ENCODE measurements around the gene CCDC27.
A peak's percentile ranks its signal among the peaks of the same experiment; 100 is the strongest.
"Not testable (repeated sequence)": the region's sequence is repeated elsewhere in the genome, so short reads cannot be mapped to it uniquely, and the experiment has no call there.

The CCDC27 gene

DNA sequence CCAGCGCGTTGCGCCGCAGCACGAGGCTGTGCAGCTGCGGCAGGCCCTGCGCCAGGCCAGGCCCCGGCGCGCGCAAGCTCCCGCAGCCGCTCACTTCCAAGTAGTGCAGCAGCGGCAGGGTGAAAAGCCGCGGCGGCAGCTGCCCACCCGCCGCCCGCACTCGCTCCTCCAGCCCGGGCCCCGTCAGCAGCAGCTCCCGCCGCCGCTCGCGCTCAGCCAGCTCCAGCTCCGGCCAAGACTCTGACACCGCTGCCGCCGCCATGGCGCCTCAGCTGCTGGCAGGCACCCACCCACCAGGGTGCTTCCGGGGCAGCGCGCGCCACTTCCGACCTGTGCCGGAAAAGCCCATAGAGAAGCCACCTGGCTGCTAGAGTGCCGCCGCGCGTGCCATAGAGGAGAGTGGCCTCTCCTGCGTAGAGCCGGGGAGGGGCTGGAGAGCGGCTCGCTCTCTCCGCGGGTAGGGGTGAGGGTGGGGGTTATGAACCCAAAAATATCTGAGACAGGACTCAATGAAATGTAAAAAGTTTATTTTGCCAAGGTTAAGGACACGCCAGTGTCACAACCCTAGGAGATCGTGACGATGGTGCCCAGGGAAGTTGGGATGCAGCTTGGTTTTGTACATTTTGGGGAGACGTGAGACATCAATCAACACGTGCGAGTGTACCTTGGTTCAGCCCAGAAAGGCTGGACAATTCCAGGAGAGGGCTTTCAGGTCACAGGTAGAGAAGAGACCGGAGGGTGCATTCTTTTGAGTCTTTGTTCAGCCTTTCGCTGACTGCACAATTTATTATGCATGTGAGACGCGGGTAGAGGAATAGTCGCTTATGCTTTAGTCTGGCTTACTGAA is 44.2 kb downstream of the CCDC27 start, which contains the start of gene LRRC47:
LRRC47 (minus strand) TSS at position 284 of the 847 bp plus-strand sequence; CDS start at position 262, 22 bp downstream.
- peak; percentile 98 for DNase-seq (ENCODE audit: low spot score)

DNA sequence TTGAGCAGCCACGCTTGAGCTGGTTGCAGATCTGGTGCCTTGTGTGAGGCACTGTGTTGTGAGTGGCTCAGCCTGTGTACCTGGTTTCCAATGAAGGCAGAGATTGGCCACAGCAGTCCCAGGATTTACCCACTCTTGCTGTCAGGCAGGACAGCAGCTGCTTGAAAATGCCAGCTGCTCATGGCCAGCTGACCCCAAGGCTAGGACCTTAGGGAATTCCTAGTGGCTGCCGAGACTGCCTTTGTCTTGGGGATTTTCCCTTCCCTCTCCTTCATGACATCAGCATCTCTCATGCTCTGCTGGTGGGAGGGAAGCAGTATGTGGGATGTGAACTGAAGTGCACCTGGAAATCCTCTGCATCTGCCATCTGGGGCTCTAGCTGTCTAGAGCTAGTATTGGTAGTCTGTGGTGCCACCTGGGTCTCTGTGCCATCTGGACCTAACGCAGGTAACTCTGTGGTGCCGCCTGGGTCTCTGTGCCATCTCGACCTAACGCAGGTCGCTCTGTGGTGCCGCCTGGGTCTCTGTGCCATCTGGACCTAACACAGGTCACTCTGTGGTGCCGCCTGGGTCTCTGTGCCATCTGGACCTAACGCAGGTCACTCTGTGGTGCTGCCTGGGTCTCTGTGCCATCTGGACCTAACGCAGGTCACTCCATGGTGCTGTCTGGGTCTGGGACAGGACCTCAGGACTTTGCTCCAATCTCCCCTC is 47.9 kb downstream of the CCDC27 start:
- DNase-seq (ENCODE audit: low spot score): no peak

DNA sequence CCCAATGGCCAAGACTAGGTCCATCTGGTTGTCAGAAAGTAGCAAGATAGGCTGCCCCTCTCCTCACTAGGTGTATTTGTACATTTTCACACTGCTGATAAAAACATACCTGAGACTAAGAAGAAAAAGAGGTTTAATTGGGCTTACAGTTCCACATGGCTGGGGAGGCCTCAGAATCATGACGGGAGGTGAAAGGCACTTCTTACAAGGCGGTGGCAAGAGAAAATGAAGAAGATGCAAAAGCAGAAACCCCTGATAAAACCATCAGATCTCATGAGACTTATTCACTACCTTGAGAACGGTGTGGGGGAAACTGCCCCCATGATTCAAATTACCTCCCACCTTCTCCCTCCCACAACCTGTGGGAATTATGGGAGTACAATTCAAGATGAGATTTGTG is 48.5 kb downstream of the CCDC27 start:
- not testable (repeated sequence) for DNase-seq (ENCODE audit: low spot score)

DNA sequence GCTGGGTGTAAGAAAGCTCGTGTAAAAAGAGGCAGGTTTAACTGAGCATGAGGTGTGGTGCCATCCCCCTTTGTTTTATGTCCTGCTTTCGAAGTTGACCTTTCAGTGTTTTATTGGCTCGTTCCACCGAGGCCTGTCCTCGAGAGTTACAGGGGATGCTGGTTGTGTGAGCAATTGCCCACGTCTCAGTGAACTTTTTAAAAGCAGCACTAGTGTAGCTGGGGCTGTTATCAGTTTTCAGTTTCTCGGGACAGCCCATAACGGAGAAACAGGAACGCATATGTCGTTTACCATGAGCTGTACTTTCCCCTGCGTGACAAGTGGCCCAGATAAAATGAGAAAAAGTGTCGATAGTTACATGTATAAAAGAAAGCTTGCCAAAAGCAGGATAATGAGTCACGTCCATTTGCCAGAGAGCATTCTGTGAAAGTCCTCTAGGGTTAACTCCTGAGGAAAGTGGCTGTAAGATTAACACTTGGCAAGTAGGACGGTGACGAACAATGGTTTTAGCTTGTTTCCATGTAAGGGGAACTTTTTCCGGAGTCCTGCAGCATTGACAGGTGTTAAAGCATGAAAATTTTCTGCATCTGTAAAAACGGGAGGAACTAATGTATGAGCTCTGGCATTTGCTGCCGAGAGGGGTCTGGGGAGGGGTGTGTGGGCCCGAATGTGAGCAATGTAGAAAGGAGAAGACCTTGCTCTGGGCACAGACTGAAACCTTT is 51.8 kb downstream of the CCDC27 start:
- no peak for DNase-seq (ENCODE audit: low spot score)

DNA sequence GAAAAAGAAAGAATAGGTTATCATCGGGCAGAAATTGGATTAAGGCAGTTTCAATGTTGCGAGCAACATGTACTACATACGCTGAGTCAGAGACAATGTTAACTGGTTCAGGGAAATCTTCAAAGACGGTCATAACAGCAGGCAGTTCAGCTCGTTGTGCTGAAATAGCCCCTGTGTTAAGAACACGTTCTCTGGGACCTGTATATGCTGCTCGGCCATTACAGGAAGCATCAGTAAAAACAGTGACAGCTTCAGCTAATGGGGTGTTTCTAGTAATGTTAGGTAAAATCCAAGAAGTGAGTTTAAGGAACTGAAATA is 52.3 kb downstream of the CCDC27 start:
- not testable (repeated sequence) for DNase-seq (ENCODE audit: low spot score)

DNA sequence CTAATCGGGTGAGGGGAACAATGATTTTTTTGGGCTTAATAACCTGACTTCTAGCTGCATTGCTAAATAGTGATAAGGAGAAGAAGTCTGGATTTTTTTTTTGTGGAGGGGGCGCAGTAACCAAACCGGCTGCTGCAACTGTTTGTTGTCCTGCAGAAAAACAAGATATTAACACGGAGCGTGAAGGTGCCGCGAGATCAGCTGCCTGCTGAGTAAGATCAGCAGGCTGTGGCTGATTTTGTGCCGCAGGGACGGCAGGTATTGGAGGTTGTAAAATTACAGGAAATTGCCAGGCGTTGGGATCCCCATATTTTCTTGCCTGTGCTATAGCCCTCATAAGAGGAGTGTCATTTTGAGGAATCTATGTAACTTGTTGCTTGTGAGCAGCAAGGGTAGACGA is 52.8 kb downstream of the CCDC27 start:
- no peak for DNase-seq (ENCODE audit: low spot score)

DNA sequence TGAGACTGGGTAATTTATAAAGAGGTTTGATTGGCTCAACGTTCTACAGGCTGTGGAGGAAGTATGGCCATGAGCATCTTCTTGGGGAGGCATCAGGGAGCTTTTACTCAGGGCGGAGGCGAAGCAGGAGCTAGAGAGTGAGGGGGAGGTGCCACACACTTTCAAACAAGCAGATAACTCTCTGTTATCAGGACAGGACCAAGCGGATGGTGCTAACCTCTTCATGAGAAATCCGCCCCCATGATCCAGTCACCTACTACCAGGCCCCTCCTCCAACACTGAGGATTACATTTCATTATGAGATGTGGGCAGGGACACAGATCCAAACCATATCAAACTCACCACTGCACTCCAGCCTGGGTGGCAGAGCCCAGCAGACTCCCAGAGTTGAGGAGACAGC is 55.5 kb downstream of the CCDC27 start:
- DNase-seq (ENCODE audit: low spot score): no peak

DNA sequence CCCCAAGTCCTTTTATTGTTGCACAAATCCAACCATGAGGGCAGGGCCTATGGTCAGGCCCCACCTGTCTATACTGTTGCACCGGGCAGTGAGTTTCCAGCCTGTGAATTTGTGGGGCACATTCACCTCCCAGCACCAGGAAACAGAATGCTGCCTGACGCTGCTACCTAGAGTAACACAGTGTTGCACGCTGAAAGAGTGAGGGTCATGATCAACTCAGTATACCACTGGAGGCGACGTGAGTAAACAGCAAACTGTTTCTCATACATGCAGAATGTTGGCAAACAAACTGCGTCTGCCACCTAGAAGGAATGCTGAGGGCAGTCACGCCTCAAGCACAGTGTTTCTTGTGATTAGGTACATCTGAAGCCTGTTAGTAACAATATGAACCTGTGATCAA is 57.4 kb downstream of the CCDC27 start:
- no peak for DNase-seq (ENCODE audit: low spot score)

DNA sequence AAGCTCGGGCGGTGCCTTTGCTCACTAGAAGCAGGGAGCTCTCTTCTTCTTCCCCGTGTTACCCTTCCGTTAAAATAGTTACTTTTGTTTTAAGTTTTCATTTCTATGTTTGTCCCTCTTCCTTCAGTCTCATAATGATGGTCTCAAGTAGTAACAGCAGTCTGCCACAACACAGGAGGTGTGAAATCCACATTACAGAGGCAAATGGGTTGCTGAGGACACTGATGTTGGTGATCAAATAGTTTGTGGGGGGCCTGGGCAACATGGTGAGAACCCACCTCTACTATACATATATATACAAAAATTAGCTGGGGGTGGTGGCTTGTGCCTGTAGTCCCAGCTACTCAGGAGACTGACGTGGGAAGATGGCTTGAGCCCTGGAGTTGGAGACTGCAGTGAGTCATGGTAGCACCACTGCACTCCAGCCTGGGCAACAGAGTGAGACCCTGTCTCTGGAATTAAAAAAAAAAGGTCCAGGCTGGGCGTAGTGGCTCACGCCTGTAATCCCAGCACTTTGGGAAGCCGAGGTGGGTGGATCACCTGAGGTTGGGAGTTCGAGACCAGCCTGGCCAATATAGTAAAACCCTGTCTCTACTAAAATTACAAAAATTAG is 58.0 kb downstream of the CCDC27 start:
- not testable (repeated sequence) for DNase-seq (ENCODE audit: low spot score)

DNA sequence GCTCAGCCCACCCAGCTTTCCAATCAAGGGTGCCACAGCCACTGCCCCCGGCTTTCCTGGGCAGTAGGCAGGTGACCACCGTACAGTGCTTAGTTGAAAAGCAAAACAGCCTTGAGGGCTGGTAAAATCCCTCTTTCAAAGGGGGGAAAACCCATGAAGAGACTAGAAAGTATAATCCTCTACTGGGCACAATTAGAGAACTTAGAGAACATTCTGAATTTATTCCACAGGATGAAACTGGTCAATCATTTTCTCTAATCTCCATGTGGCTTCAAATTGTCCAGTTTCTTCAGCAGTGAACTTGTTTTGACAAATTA is 59.3 kb downstream of the CCDC27 start:
- no peak for DNase-seq (ENCODE audit: low spot score)

DNA sequence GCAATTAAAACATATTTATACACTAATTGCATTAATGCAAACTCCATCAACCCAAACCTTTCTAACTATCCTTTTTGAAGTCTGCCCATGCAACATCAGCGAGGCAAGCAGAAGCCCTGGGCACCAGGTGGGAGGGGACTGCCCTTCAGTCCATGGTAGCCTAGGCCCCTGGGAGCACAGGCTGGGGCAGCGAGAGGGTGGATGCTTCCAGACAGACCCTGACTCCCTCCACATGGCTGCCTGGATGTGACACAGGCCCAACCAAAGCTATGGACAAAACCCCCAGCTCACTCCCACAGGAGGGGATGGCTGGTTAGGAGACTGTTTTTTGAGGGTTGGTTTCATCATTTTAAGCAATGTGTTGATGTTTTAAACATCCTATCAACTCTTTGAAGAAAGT is 61.8 kb downstream of the CCDC27 start:
- no peak for DNase-seq (ENCODE audit: low spot score)

DNA sequence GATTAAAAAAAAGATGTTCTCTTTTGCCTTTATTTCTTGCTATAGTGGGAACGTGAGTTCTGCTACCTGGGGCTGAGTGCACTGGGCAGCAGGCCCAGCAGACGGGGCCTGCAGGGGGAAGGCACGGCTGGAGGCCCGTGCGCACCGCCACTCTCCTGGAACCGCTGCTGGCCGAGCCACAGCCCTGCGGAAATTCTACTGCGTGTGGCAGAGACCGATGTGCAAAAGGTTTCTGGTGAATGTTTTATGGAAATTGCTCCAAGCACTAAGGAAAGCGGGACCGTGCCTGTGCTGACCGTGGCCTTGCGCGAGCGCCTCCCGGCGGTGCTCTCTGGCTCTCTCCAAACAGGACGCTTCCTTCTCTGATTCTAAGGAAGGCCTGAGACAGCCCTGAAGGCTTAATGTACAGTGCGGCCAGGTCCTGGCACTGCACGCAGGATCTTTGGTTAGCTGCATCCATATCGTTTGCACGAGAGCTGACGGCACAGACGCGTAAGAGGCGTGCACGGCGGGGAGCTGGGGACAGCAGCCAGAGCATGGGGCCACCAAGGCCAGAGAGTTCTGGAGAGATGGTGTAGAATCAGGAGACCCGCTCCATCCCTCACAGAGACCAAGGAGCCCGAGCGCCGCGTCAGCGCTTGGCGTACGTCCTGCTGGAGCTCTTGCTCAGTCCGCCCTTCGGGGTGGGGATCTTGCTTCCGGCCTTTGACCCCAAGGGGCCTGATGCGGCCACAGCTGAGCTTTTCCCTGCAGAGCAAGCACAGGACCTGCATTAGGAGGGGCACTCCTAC is 62.7 kb downstream of the CCDC27 start:
- no peak for DNase-seq (ENCODE audit: low spot score)

DNA sequence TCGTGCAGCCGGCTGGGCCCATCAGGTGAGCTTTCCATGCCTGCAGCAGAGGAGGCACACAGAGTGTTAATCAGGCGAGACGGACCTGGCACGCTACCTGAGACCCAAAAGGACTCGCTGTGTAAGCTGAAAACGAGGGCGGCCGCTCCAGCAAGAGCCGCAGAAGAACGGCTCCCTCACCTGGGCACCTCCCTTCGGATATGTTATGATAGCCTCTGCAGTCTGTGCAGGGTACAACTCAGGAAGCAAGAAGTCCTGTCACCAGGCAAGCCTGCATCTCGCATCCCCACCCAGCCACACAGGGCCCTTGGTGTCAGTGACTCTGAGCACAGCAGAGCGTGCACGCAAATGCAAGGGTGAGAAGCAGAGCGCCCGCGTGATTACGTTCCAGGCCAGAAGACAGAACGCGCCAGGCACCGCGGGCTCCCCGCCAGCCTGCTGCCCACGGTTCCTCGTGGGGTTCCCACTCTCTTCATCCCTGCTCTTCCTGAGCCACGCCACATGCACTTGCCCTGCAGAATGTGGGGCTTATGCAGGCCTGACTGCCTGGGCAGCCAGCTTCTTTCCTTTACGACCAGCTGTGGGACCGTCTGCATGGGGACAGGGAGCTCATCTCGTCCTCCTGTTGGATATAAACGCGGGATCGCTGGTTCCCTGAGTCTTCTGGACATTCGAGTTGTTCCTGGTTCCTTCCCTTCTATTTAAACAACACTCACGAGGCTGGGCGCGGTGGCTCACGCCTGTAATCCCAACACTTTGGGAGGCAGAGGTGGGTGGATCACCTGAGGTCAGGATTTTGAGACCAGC is 64.3 kb downstream of the CCDC27 start:
- DNase-seq (ENCODE audit: low spot score): no peak

DNA sequence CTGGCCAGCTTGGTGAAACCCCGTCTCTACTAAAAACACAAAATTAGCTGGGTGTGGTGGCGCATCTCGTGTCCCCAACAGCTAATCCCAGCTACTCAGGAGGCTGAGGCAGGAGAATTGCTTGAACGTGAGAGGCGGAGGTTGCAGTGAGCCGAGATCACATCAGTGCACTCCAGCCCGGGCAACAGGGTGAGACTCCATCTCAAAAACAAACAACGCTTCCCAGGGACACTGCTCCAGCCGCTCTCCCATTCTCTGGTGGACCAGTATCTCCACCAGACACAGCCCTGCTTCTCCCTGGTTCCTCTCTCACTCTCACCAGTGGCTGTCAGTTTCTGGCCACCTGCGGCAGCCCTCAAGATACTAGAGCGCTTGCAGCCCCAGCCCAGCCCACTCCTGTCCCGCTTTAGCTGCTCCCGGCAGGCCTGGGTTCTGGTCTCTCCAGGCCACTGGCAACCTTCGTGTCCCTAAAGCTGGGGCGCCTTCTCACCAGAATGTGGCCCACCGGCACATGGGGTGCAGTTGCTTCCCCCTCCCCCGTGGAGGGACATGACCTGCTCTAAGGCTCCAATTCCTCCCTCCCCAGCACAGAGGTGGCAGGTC is 65.0 kb downstream of the CCDC27 start:
- no peak for DNase-seq (ENCODE audit: low spot score)

DNA sequence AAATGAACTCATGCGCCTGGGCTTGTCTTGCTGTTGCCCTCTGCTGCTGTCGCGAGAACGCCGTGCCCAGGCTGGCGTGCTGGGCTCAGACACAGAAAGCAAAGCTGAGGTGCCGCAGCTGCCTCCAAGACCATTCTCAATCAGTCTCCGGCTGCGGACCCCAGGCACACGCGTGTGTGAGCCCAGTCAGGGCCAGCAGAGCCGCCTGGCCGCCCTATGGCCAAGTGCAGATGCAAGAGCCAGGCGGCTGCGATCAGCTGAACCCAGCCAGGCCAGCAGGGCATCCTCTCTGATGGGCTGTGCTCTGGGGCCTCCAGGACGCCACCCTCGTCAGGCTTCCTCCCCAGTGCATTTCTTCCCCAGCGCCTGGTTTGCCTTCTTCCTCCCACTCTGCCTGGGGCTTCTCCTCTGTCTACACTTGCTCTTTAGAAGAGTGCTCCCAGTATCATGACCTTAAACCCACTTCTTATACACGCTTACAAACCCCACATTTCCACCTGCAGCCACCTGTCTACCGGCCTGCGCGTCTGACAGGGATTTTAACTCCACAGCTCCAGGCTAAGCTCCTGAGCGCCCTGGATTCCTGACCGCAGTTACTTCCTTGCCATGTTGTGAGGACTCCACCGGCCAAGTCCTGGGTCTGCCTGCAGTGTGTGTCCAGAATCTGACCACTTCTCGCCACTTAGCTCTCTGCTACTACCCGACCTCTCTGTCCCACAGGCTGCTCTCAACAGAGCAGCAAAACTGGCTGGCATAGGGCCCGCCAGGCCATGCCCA is 65.8 kb downstream of the CCDC27 start:
- DNase-seq (ENCODE audit: low spot score): no peak

DNA sequence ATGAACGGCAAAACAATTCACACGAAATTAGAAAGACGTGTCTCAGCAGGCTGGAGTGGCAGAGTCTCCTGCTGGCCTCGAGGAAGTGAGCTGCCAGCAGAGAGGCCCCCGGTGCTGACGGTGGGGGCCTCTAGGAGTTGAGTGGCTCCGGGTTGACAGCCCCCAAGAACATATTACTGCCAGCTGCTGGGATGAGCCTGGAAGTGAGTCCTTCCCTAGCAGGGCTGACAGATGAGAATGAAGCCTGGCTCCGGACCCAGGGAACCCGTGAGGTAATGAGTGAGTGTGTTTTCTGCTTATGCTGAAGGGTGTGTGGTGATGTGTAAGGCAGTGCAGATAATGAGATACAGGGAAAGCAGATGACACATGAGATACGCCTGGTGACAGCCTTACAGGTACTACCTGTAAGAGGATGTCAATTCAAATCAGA is 67.5 kb downstream of the CCDC27 start:
- no peak for DNase-seq (ENCODE audit: low spot score)

DNA sequence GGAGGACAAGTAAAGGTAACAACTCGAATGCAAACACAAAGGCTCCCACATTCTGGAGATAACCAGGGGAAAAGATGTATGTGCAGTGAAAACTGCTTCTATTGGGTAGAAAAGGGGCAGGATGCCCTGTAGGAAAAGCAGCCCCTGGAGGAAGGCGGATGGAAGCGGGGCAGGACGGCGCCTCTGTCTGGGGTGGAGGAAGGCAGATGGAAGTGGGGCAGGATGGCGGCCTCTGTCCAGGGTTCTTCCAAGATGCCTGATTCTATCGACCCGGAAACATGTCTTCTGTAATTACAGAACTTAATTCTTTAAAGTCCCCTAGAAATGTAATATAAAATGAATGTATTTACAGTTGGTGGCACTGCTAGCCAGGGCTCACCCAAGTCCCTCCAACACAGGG is 68.1 kb downstream of the CCDC27 start:
- no peak for DNase-seq (ENCODE audit: low spot score)

DNA sequence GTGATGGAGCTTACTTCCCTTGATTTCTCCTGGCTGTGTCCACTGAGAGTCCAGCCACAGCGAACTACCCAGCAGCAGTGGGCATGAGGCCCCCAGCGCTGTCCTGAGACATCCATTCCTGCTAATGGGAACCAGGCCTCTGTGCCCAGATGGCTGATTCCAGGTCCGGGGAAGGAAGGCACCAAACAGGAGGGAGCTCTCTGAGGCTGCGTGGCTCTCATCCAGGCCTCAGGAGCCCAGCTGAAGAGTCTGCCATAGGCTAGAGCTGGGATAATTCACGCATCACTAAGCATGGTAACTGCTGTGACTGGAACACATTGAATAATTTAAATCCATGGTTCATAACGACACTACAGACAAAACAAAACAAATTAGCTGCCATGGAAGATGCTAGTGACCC is 68.8 kb downstream of the CCDC27 start:
- no peak for DNase-seq (ENCODE audit: low spot score)
